ENCODE data around the gene ABCA9. TPM values are rescaled to one million over a fixed set of nuclear protein-coding genes. Genes with fewer than 3 reads are reported as not detected.

The ABCA9 gene
- total and polyA plus RNA-seq, 2 experiments from 2014 or later: not detected

- no peak for TF ChIP-seq NANOG (IDR thresholded peaks at IDR 0.05; ENCODE audit: borderline replicate concordance)
- no peak for TF ChIP-seq CTCF (conservative IDR thresholded peaks at IDR 0.05; ENCODE audit: low read depth in 2 of 2)
- TF ChIP-seq POLR2AphosphoS5 (IDR thresholded peaks at IDR 0.05; ENCODE audit: low read depth): no peak
Measured at GRCh38 chr17:69031839-69032238, 28.9 kb downstream of the ABCA9 start (continued).

GRCh38 chr17:69030169-69030568, 30.6 kb downstream of the ABCA9 start:
- Histone ChIP-seq H3K27me3 (ENCODE audit: insufficient read depth) (no peaks in the 10 kb centered on the region), H3K4me2 (no peak overlapping the region), H3K27ac (ENCODE audit: low read depth) (no peak overlapping the region), H3K79me2 (replicated peaks; ENCODE audit: insufficient read depth) (no peaks in the 10 kb centered on the region), H3K36me3 (ENCODE audit: insufficient read depth) (no peaks in the 10 kb centered on the region), H3F3A (replicated peaks; ENCODE audit: low read depth) (no peaks in the 10 kb centered on the region), H3K9me2 (ENCODE audit: insufficient read depth) (no peaks in the 10 kb centered on the region), H2AFZ (no peak overlapping the region), H3K4me1 (ENCODE audit: insufficient read depth) (no peaks in the 10 kb centered on the region), H3K4me3 (no peak overlapping the region), H4K20me1 (replicated peaks; ENCODE audit: insufficient read depth) (no peaks in the 10 kb centered on the region)
- Mint-ChIP-seq H3K27ac (no peak overlapping the region), H3K4me3 (no peak overlapping the region), H3K27me3 (ENCODE audit: insufficient read depth, low read depth, poor library complexity) (no peaks in the 10 kb centered on the region), H3K4me1 (no peaks in the 10 kb centered on the region), H3K9me3 (no peaks in the 10 kb centered on the region; the same call in 2 of the 3 replicates), H3K36me3 (ENCODE audit: low read depth) (no peaks in the 10 kb centered on the region)
- DNase-seq (ENCODE audit: low spot score): no peak
- TF ChIP-seq ZNF462 (CRISPR knock-in tag; IDR thresholded peaks at IDR 0.05): no peak
- no peak for TF ChIP-seq CREB1 (CRISPR knock-in tag; IDR thresholded peaks at IDR 0.05; ENCODE audit: low read depth)
- no peak for TF ChIP-seq ZNF114 (CRISPR knock-in tag; IDR thresholded peaks at IDR 0.05)
- TF ChIP-seq ZNF331 (CRISPR knock-in tag; IDR thresholded peaks at IDR 0.05; ENCODE audit: low read depth): no peak
- TF ChIP-seq JUNB (IDR thresholded peaks at IDR 0.05; ENCODE audit: unreplicated experiment): no peak
- no peak for TF ChIP-seq ETS1 (IDR thresholded peaks at IDR 0.05)
- TF ChIP-seq EZH2phosphoT487 (IDR thresholded peaks at IDR 0.05; ENCODE audit: unreplicated experiment): no peak
- no peak for TF ChIP-seq CTCF (conservative IDR thresholded peaks at IDR 0.05; ENCODE audit: low read depth in 2 of 2)
- no peak for TF ChIP-seq EZH2 (IDR thresholded peaks at IDR 0.05; ENCODE audit: low read depth, unreplicated experiment)
- TF ChIP-seq STAT1 (IDR thresholded peaks at IDR 0.05; ENCODE audit: unreplicated experiment): no peak
- TF ChIP-seq NANOG (IDR thresholded peaks at IDR 0.05; ENCODE audit: borderline replicate concordance): no peak
- no peak for ATAC-seq
